Head of caudate nucleus (tissue), 42 donors: ENCODE results near the gene MFAP2.
"Not testable (repeated sequence)": the region's sequence is repeated elsewhere in the genome, so short reads cannot be mapped to it uniquely, and the experiment has no call there.

Source experiments
- DNase-seq, 42 donors: peaks; one replicate each; pipeline versions ENCODE4 v3.0.0 to v3.0.0-alpha.2; 2020 to 2021; ENCODE audit warnings: mixed read lengths in 7 of 42
- intact Hi-C: fragments of 100-400 bp; cut with DNase I; formaldehyde crosslinking; loops from one replicate; pipeline ENCODE4 v1.15.0; 2022

Gene MFAP2

GRCh38 chr1:16969057-16969611 is 11.3 kb downstream of the MFAP2 start:
- intact Hi-C loops, result no loop called here
- DNase-seq, result no peak

- intact Hi-C loops, result no loop called here
- no peak for DNase-seq
Measured at GRCh38 chr1:16968372-16968771, 12.0 kb downstream of the MFAP2 start.

GRCh38 chr1:16967962-16968361 is 12.5 kb downstream of the MFAP2 start:
- intact Hi-C loops, result no loop called here
- DNase-seq, result no peak

GRCh38 chr1:16967095-16967575 is 13.3 kb downstream of the MFAP2 start:
- DNase-seq, result peak in 40 of 42 donors; percentile 21 to 72 (median 54)
- intact Hi-C loops, result no loop called here

GRCh38 chr1:16966282-16966681 is 14.1 kb downstream of the MFAP2 start:
- no peak for DNase-seq
- intact Hi-C loops, result no loop called here

DNA sequence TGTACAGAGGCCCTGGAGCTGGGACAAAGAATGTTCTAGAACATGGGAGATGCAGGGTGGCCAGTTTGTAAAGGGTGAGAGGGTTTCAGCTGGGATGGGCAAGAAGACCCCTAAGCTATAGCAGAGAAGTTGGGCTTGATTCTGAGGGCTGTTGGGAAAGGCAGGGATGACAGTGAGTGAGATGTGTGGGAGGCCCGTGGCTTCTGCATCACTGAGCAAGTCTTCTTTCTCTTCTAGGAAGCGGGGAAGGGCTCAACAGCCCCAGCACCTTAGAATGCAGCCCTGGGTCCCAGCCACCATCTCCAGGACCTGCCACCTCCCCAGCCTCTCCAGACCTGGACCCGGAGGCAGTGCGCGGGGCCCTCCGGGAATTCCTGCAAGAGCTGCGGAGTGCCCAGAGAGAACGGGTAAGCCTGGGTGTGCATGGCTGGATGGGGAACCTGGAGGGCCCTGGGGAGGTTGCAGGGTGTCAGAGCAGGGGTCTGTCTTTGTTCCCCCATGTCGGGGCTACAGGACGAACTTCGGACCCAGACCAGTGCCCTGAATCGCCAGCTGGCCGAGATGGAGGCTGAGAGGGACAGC is 14.8 kb downstream of the MFAP2 start:
- peak in 6 of 42 donors; percentile 28 to 67 (median 48) for DNase-seq
- intact Hi-C loops, result no loop called here

DNA sequence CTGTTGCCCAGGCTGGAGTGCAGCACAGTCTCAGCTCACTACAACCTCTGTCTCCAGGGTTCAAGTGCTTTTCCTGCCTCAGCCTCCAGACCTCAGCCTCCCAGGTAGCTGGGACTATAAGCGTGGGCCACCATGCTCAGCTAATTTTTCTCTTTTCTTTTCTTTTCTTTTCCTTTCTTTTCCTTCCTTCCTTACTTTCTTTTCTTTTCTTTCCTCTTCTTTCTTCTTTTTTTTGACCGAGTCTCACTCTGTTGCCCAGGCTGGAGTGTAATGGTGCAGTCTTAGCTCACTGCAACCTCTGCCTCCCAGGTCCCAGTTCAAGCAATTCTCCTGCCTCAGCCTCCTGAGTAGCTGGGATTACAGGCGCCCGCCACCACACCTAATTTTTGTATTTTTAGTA is 16.3 kb downstream of the MFAP2 start:
- not testable (repeated sequence) for DNase-seq
- intact Hi-C loops, result loop anchor here (5.0 kb wide), 1 partner anchor 83 kb away; no protein-coding TSS in a partner anchor

- DNase-seq, result no peak
- intact Hi-C loops, result loop anchor here (5.0 kb wide), 1 partner anchor 86 kb away; no protein-coding TSS in a partner anchor
Measured at GRCh38 chr1:16961297-16962133, 18.9 kb downstream of the MFAP2 start.

GRCh38 chr1:16960560-16961296 is 19.7 kb downstream of the MFAP2 start:
- peak in 40 of 42 donors; percentile 11 to 79 (median 59) for DNase-seq
- intact Hi-C loops, result loop anchor here (5.0 kb wide), 1 partner anchor 87 kb away; no protein-coding TSS in a partner anchor

- intact Hi-C loops, result no loop called here
Measured at GRCh38 chr1:16958475-16958874, 21.9 kb downstream of the MFAP2 start.

GRCh38 chr1:16957731-16958130 is 22.7 kb downstream of the MFAP2 start:
- intact Hi-C loops, result no loop called here
- DNase-seq, result no peak

More at GRCh38 chr1:16958475-16958874, 21.9 kb downstream of the MFAP2 start:
- no peak for DNase-seq

GRCh38 chr1:16956775-16957174 is 23.6 kb downstream of the MFAP2 start:
- DNase-seq, result no peak
- intact Hi-C loops, result no loop called here

DNA sequence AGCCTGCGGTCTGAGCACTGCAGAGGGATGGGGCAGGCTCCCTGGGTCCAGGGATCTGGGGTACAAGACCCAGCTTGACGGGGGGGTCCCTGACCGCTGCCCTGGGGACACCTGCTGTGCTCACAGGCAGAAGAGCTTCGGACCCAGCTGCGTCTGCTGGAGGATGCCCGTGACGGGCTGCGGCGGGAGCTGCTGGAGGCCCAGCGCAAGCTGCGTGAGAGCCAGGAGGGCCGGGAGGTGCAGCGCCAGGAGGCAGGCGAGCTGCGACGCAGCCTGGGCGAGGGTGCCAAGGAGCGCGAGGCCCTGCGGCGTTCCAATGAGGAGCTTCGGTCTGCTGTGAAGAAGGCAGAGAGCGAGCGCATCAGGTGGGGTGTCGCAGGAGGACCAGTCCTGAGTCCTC is 25.2 kb downstream of the MFAP2 start:
- DNase-seq, result no peak
- intact Hi-C loops, result no loop called here

DNA sequence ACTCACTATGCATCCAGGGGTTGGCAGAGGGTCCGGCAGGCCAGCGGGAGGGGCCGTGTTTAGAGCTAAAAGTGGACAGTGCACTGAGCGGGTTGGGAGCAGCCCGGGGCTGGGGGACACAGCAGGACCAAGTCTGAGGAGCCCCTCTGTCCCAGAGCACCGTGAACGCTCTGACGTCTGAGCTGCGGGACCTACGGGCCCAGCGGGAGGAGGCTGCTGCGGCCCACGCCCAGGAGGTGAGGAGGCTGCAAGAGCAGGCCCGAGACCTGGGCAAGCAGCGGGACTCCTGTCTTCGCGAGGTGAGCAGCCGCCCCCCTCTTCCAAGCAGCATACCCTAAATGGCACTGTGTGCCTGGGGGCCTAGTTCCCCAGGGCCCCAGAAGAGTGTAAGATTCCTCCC is 25.8 kb downstream of the MFAP2 start:
- intact Hi-C loops, result no loop called here
- DNase-seq, result no peak

DNA sequence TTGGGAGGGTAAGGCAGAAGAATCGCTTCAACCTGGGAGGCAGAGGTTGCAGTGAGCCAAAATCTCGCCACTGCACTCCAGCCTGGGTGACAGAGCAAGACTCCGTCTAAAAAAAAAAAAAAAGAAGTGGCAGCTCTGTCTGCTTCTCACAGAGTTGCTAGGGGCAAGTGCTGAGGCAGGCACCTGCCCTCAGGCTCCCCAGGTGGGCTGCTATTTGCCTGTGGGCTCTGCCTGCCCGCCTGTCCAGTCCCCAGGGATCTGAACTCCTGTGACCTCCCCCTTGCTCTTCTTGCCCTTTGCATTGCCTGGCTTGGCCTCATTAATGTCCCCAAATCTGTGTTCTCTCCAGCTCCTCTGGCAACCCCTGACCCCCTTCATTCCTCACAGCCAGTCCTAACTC is 28.0 kb downstream of the MFAP2 start:
- intact Hi-C loops, DNase-seq: not testable (repeated sequence)

DNA sequence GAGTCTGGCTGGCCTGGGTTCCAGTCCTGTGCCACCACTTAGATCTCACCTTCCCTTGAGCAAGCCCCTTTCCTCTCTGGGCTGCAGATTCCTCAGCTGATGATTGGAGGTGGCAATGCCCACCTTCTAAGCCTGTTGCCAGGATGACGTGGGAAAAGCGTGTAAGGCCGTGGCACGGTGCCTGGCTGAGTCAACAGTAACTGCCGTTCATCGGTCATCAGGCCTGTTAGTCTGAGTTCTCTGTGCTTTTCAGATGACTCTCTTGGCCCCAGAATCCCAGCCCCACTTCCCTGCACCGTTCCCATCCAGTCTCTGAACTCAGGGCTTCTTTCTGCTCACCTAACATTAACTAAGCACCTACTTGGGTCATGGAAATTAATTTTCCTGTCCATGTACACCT is 31.4 kb downstream of the MFAP2 start:
- intact Hi-C loops, DNase-seq: not testable (repeated sequence)

GRCh38 chr1:16948282-16948891 is 32.0 kb downstream of the MFAP2 start:
- intact Hi-C loops, result loop anchor here (1.0 kb wide), 1 partner anchor 326 kb away; no protein-coding TSS in a partner anchor
- not testable (repeated sequence) for DNase-seq

GRCh38 chr1:16946646-16947045 is 33.8 kb downstream of the MFAP2 start:
- DNase-seq, result no peak
- intact Hi-C loops, result no loop called here

DNA sequence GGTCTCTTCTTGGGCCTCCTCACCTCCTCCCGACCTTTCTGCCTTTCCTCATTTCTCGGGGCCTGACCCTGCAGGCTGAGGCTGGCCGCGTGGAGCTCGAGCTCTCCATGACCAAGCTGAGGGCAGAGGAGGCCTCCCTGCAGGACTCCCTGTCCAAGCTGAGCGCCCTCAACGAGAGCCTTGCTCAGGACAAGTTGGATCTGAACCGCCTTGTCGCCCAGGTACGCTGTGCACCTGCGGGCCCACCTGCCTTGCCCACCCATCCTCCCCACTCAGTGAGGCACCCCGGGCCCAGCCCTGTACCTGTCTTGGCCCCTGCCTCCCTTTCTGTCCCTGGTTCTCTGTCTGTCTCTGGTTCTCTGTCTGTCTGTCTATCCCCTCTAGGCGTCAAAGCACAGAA is 34.2 kb downstream of the MFAP2 start:
- intact Hi-C loops, DNase-seq: not testable (repeated sequence)
